ENCODE data around the gene RAB25.

GRCh38 chr1:156113282-156113950 is 52.5 kb downstream of the RAB25 start:
- no peak for TF ChIP-seq CTCF (IDR thresholded peaks at IDR 0.05)
- no peak for TF ChIP-seq SIN3A (IDR thresholded peaks at IDR 0.05; ENCODE audit: borderline replicate concordance, insufficient read depth, low read depth, low read length)
- TF ChIP-seq POLR2AphosphoS5 (IDR thresholded peaks at IDR 0.05; ENCODE audit: low read depth, low read length), result no peak
- TF ChIP-seq REST (IDR thresholded peaks at IDR 0.05; ENCODE audit: insufficient read depth in 1 of 2, low read depth in 2 of 2, low read length in 1 of 2), result no peak
